Hepatocyte (in vitro differentiated cells): ENCODE data around the gene NCAPD3. TPM values are rescaled to one million over a fixed set of nuclear protein-coding genes. Genes with fewer than 3 reads are reported as not detected.
"Not testable (repeated sequence)": the region's sequence is repeated elsewhere in the genome, so short reads cannot be mapped to it uniquely, and the experiment has no call there.

Experiments used
- DNase-seq: peaks from one replicate; pipeline ENCODE4 v3.0.0-alpha.2; 2016; ENCODE audit warnings: low spot score
- H2AFZ ChIP-seq: fragments of 200-600 bp; sonication (generic); 2 replicates; pipeline ENCODE4 v1.6.0; 2016; ENCODE audit warnings: antibody characterized with exemption, mild to moderate bottlenecking
- H3K27ac ChIP-seq: fragments of 200-600 bp; sonication (generic); 2 replicates; pipeline ENCODE4 v1.5.1; 2016; ENCODE audit warnings: mild to moderate bottlenecking
- H3K27me3 ChIP-seq: fragments of 200-600 bp; sonication (generic); 2 replicates; pipeline ENCODE4 v1.6.1; 2016
- H3K36me3 ChIP-seq: fragments of 200-600 bp; sonication (generic); replicated peaks from 2 replicates; pipeline ENCODE4 v1.5.1; 2016; ENCODE audit warnings: low read depth; ENCODE audit not compliant: insufficient read depth
- H3K4me1 ChIP-seq: fragments of 200-600 bp; sonication (generic); 2 replicates; pipeline ENCODE4 v1.5.1; 2016; ENCODE audit warnings: mild to moderate bottlenecking, moderate library complexity; ENCODE audit not compliant: insufficient read depth
- H3K4me2 ChIP-seq: fragments of 200-600 bp; sonication (generic); 2 replicates; pipeline ENCODE4 v1.6.0; 2016
- H3K4me3 ChIP-seq: fragments of 200-600 bp; sonication (generic); 2 replicates; pipeline ENCODE4 v1.5.1; 2016; ENCODE audit warnings: mild to moderate bottlenecking
- H3K79me2 ChIP-seq: fragments of 200-600 bp; sonication (generic); 2 replicates; pipeline ENCODE4 v1.6.0; 2017; ENCODE audit warnings: mild to moderate bottlenecking
- H3K9me2 ChIP-seq: fragments of 200-600 bp; sonication (generic); replicated peaks from 2 replicates; pipeline ENCODE4 v1.6.0; 2017; ENCODE audit warnings: mild to moderate bottlenecking; ENCODE audit not compliant: insufficient read depth
- H3K9me3 ChIP-seq: fragments of 200-600 bp; sonication (generic); 2 replicates; pipeline ENCODE4 v1.5.1; 2016; ENCODE audit warnings: low read depth, mild to moderate bottlenecking
- H4K20me1 ChIP-seq: fragments of 200-600 bp; sonication (generic); 2 replicates; pipeline ENCODE4 v1.6.0; 2016; ENCODE audit warnings: mild to moderate bottlenecking; ENCODE audit not compliant: insufficient read depth, poor library complexity, severe bottlenecking
- CTCF ChIP-seq: fragments of 200-600 bp; sonication (generic); IDR thresholded peaks from 2 replicates; pipeline ENCODE4 v1.5.1; 2016; ENCODE audit warnings: antibody characterized with exemption, mild to moderate bottlenecking; ENCODE audit not compliant: poor library complexity
- EZH2 ChIP-seq: fragments of 200-600 bp; sonication (generic); IDR thresholded peaks from 2 replicates; pipeline ENCODE4 v1.6.1; 2016; ENCODE audit warnings: antibody characterized with exemption, mild to moderate bottlenecking, borderline replicate concordance
- EZH2phosphoT487 ChIP-seq: fragments of 200-600 bp; sonication (generic); IDR thresholded peaks from one replicate; pipeline ENCODE4 v1.6.1; 2018; ENCODE audit warnings: antibody characterized with exemption, mild to moderate bottlenecking, low read depth, moderate library complexity; ENCODE audit not compliant: unreplicated experiment, severe bottlenecking
- WGBS: methylation state at CpG from one replicate; pipeline ENCODE4 v1.1.6; 2016; ENCODE audit warnings: low lambda C conversion rate; ENCODE audit errors: missing lambda C conversion rate; 5-methylcytosine and 5-hydroxymethylcytosine counted together
- polyA plus RNA-seq: library from polyadenylated mRNA; unstranded; fragments of >200 nt; fragmentation: Nextera tagmentation; extraction: Ambion mirVana; gene quantifications from 2 replicates; pipeline ENCODE4 v1.2.1, GENCODE V29; 2016
- total RNA-seq: library from RNA; depleted of rRNA; stranded (reverse); fragments of >200 nt; gene quantifications from 2 replicates; pipeline ENCODE4 v1.2.3, GENCODE V29; 2014

The NCAPD3 gene
- total and polyA plus RNA-seq, 2 experiments from 2014 or later, result 8.8 to 9.5 TPM

GRCh38 chr11:134118006-134118405, 105.8 kb downstream of the NCAPD3 start:
- peaks cover 3% of the 10 kb centered on the region for H3K9me2 ChIP-seq
- no peak overlapping the region for H2AFZ ChIP-seq
- H4K20me1 ChIP-seq, result peaks cover 4% of the 10 kb centered on the region
- H3K4me3 ChIP-seq, result no peak overlapping the region
- H3K36me3 ChIP-seq, result no peaks in the 10 kb centered on the region
- peaks cover 1% of the 10 kb centered on the region for H3K27me3 ChIP-seq
- H3K4me2 ChIP-seq, result no peak overlapping the region
- H3K4me1 ChIP-seq, result peaks cover 12% of the 10 kb centered on the region
- TF ChIP-seq CTCF (no peak), EZH2phosphoT487 (no peak), EZH2 (no peak)
- DNase-seq, result no peak
- H3K27ac ChIP-seq, result no peak overlapping the region
- no peaks in the 10 kb centered on the region for H3K9me3 ChIP-seq
- H3K79me2 ChIP-seq, result no peaks in the 10 kb centered on the region

- Histone ChIP-seq H3K4me2 (no peak overlapping the region), H3K9me2 (peaks cover 3% of the 10 kb centered on the region), H3K36me3 (no peaks in the 10 kb centered on the region), H3K27ac (no peak overlapping the region), H3K4me1 (peaks cover 5% of the 10 kb centered on the region), H3K79me2 (no peaks in the 10 kb centered on the region), H4K20me1 (no peaks in the 10 kb centered on the region), H3K27me3 (no peaks in the 10 kb centered on the region), H2AFZ (no peak overlapping the region), H3K9me3 (no peaks in the 10 kb centered on the region), H3K4me3 (no peak overlapping the region)
- TF ChIP-seq EZH2phosphoT487 (no peak), EZH2 (no peak), CTCF (no peak)
- no peak for DNase-seq
- 92% methylated on average over 1 of the region's 1 CpG for WGBS
These were observed 107.6 kb downstream of the NCAPD3 start for GRCh38 chr11:134116210-134116609.

- not testable (repeated sequence) for H3K27me3 ChIP-seq, DNase-seq, H4K20me1 ChIP-seq, H3K9me2 ChIP-seq, H3K4me2 ChIP-seq, H3K36me3 ChIP-seq, H3K79me2 ChIP-seq, H3K4me3 ChIP-seq, H3K9me3 ChIP-seq, H3K27ac ChIP-seq, H2AFZ ChIP-seq, H3K4me1 ChIP-seq
- WGBS, result 100% methylated on average over 1 of the region's 1 CpG
These were observed 110.0 kb downstream of the NCAPD3 start for GRCh38 chr11:134113787-134114186.

- WGBS, result 95% methylated on average over 5 of the region's 5 CpGs
- no peaks in the 10 kb centered on the region for H3K27me3 ChIP-seq
- H3K79me2 ChIP-seq, result no peaks in the 10 kb centered on the region
- DNase-seq, result no peak
- peaks cover 3% of the 10 kb centered on the region for H3K9me2 ChIP-seq
- no peaks in the 10 kb centered on the region for H4K20me1 ChIP-seq
- no peaks in the 10 kb centered on the region for H3K9me3 ChIP-seq
- no peaks in the 10 kb centered on the region for H3K36me3 ChIP-seq
- H3K4me3 ChIP-seq, result no peak overlapping the region
- no peaks in the 10 kb centered on the region for H3K4me1 ChIP-seq
- H3K27ac ChIP-seq, result no peak overlapping the region
- TF ChIP-seq EZH2phosphoT487, result no peak
- no peak for TF ChIP-seq EZH2
- no peak for TF ChIP-seq CTCF
- H3K4me2 ChIP-seq, result no peak overlapping the region
- H2AFZ ChIP-seq, result no peak overlapping the region
These were observed 113.4 kb downstream of the NCAPD3 start for GRCh38 chr11:134110252-134110815.

Other genes with a start within 250 kb of the NCAPD3 start
- gene JAM3, start 154.9 kb downstream of the NCAPD3 start, total RNA-seq, result 23.6 and 25.6 TPM in 2 replicates
- 20.3 and 24.7 TPM in 2 replicates for gene JAM3, start 154.9 kb downstream of the NCAPD3 start, polyA plus RNA-seq
- gene VPS26B, start 704 bp upstream of the NCAPD3 start, total RNA-seq, result 25.7 and 28.2 TPM in 2 replicates
- gene VPS26B, start 704 bp upstream of the NCAPD3 start, polyA plus RNA-seq, result 29.5 and 37.3 TPM in 2 replicates
- gene THYN1, start 29.4 kb upstream of the NCAPD3 start, total RNA-seq, result 42.3 and 45.7 TPM in 2 replicates
- 56.4 and 59.8 TPM in 2 replicates for gene THYN1, start 29.4 kb upstream of the NCAPD3 start, polyA plus RNA-seq
- gene ACAD8, start 29.6 kb upstream of the NCAPD3 start, total RNA-seq, result 18.9 and 22.6 TPM in 2 replicates
- 19.6 and 21.6 TPM in 2 replicates for gene ACAD8, start 29.6 kb upstream of the NCAPD3 start, polyA plus RNA-seq
- 0.17 TPM in 1 of 2 replicates, not detected in the other for gene GLB1L3, start 52.4 kb upstream of the NCAPD3 start, total RNA-seq
- not detected in 2 replicates for gene GLB1L3, start 52.4 kb upstream of the NCAPD3 start, polyA plus RNA-seq
- gene GLB1L2, start 108.0 kb upstream of the NCAPD3 start, total RNA-seq, result 3.7 and 3.9 TPM in 2 replicates
- 3.3 and 7.1 TPM in 2 replicates for gene GLB1L2, start 108.0 kb upstream of the NCAPD3 start, polyA plus RNA-seq
- 0.17 and 0.20 TPM in 2 replicates for gene B3GAT1, start 188.3 kb upstream of the NCAPD3 start, total RNA-seq
- gene B3GAT1, start 188.3 kb upstream of the NCAPD3 start, polyA plus RNA-seq, result 0.40 TPM in 1 of 2 replicates, not detected in the other